Upper lobe of left lung (tissue), 6 donors: ENCODE measurements around the gene PSME3. TPM values are rescaled to one million over a fixed set of nuclear protein-coding genes. Genes with fewer than 3 reads are reported as not detected.

Source experiments
- ATAC-seq, 2 donors: fragments of 200-7000 bp; cut with Tn5 transposase; one replicate each; pipeline ENCODE4 v1.9.1; 2022; ENCODE audit warnings: mild to moderate bottlenecking in 2 of 2, moderate library complexity in 2 of 2; ENCODE audit not compliant: low FRiP score in 2 of 2
- DNase-seq, 2 donors: peaks; one replicate each; pipeline ENCODE4 v3.0.0-alpha.2; 2019 to 2020
- H3K27ac ChIP-seq, 4 donors: fragments of 200-600 bp; sonication (generic); one replicate each; pipeline ENCODE4 v1.5.1; 2016 to 2019
- H3K27me3 ChIP-seq, 4 donors: fragments of 200-600 bp; sonication (generic); one replicate each; pipeline ENCODE4 v1.5.1; 2017 to 2019
- H3K36me3 ChIP-seq, 4 donors: fragments of 200-600 bp; sonication (generic); one replicate each; pipeline ENCODE4 v1.5.1; 2016 to 2019
- H3K4me1 ChIP-seq, 4 donors: fragments of 200-600 bp; sonication (generic); one replicate each; pipeline ENCODE4 v1.5.1; 2018 to 2019
- H3K4me3 ChIP-seq, 4 donors: fragments of 200-600 bp; sonication (generic); one replicate each; pipeline ENCODE4 v1.5.1; 2017 to 2019; ENCODE audit warnings: mild to moderate bottlenecking in 2 of 4, moderate library complexity in 1 of 4
- H3K9me3 ChIP-seq, 4 donors: fragments of 200-600 bp; sonication (generic); one replicate each; pipeline ENCODE4 v1.5.1; 2018 to 2019
- CTCF ChIP-seq, 6 experiments: fragments of 450-650 bp in 4 of 6; fragments of 200-600 bp in 2 of 6; sonication (generic) in 2 of 6; IDR thresholded peaks; one replicate each; pipeline ENCODE4 v1.5.1; 2016 to 2019; ENCODE audit warnings: antibody characterized with exemption in 6 of 6
- EP300 ChIP-seq, 4 donors: sonication (generic); formaldehyde crosslinking; IDR thresholded peaks; one replicate each; pipeline ENCODE4 v1.5.1; 2017; ENCODE audit warnings: antibody characterized with exemption in 4 of 4, control low read depth in 2 of 4
- POLR2A ChIP-seq, 4 donors: fragments of 450-650 bp; IDR thresholded peaks; one replicate each; pipeline ENCODE4 v1.5.1; 2016 to 2017; ENCODE audit warnings: antibody characterized with exemption in 4 of 4, mild to moderate bottlenecking in 2 of 4
- POLR2AphosphoS5 ChIP-seq, 2 donors: sonication (generic); formaldehyde crosslinking; IDR thresholded peaks; one replicate each; pipeline ENCODE4 v1.5.1; 2017; ENCODE audit warnings: antibody characterized with exemption in 2 of 2
- WGBS, 2 donors: methylation state at CpG; one replicate each; pipeline ENCODE4 v1.1.5; 2017 to 2018; 5-methylcytosine and 5-hydroxymethylcytosine counted together
- total RNA-seq, 6 donors: library from RNA; depleted of rRNA in 4 of 6; stranded (reverse); fragments of >200 nt in 4 of 6; gene quantifications; one replicate each; pipeline versions ENCODE4 v1.1.0 to v1.2.1, GENCODE V29; 2016 to 2021
- donor health status: DM: no; HTN: no; CAD: no; lungs with moderate emphysema.
- donor health status: DM: no; HTN: yes; CAD: no; lungs with severe emphysema.

Gene PSME3
- total RNA-seq, 6 donors from 2014 or later = 67.5 to 102 (median 75.8) TPM

GRCh38 chr17:42844271-42844670 is 11.1 kb downstream of the PSME3 start, which contains the start of gene AOC2:
Gene AOC2, plus strand, starts transcription at chr17:42844580. Its CDS starts 47 bp downstream, at chr17:42844627.
- H3K4me1 ChIP-seq = peaks cover 34 to 46% (median 35%) of the 10 kb centered on the region in 4 donors
- no peak for ATAC-seq
- peaks cover 19 to 68% (median 56%) of the 10 kb centered on the region in 4 donors for H3K36me3 ChIP-seq
- no peak for DNase-seq
- H3K4me3 ChIP-seq = no peak within 1 kb of the TSS
- H3K27ac ChIP-seq = peak within 1 kb of the TSS; percentile 57 to 77 (median 74)
- 52 to 58% methylated on average over 4 of the region's 4 CpGs for WGBS, 2 donors
- H3K9me3 ChIP-seq = no peaks in the 10 kb centered on the region
- H3K27me3 ChIP-seq = no peaks in the 10 kb centered on the region
- TF ChIP-seq EP300 (IDR thresholded peaks at IDR 0.05) (no peak), POLR2A (IDR thresholded peaks at IDR 0.05) (no peak), CTCF (IDR thresholded peaks at IDR 0.05) (no peak), POLR2AphosphoS5 (IDR thresholded peaks at IDR 0.05) (no peak)

GRCh38 chr17:42844761-42845555 is 11.8 kb downstream of the PSME3 start:
- H3K4me1 ChIP-seq = peaks cover 37 to 51% (median 40%) of the 10 kb centered on the region in 4 donors
- H3K9me3 ChIP-seq = no peaks in the 10 kb centered on the region
- no peak overlapping the region for H3K4me3 ChIP-seq
- peak overlapping the region; percentile 57 to 77 (median 74) for H3K27ac ChIP-seq
- 95 to 96% methylated on average over 9 to 18 of the region's 24 CpGs for WGBS, 2 donors
- TF ChIP-seq CTCF (IDR thresholded peaks at IDR 0.05) = no peak
- TF ChIP-seq POLR2A (IDR thresholded peaks at IDR 0.05) = no peak
- TF ChIP-seq POLR2AphosphoS5 (IDR thresholded peaks at IDR 0.05) = no peak
- H3K36me3 ChIP-seq = peaks cover 12 to 61% (median 50%) of the 10 kb centered on the region in 4 donors
- ATAC-seq = peak in 1 of 2 donors; percentile 3
- peak in 1 of 2 donors; percentile 71 for DNase-seq
- H3K27me3 ChIP-seq = no peaks in the 10 kb centered on the region

- H3K27me3 ChIP-seq = no peaks in the 10 kb centered on the region
- ATAC-seq = no peak
- no peaks in the 10 kb centered on the region for H3K9me3 ChIP-seq
- H3K27ac ChIP-seq = peak overlapping the region; percentile 57 to 77 (median 74)
- H3K4me1 ChIP-seq = peaks cover 37 to 55% (median 44%) of the 10 kb centered on the region in 4 donors
- no peak for DNase-seq
- no peak for TF ChIP-seq CTCF (IDR thresholded peaks at IDR 0.05)
- no peak for TF ChIP-seq POLR2A (IDR thresholded peaks at IDR 0.05)
- no peak for TF ChIP-seq EP300 (IDR thresholded peaks at IDR 0.05)
- TF ChIP-seq POLR2AphosphoS5 (IDR thresholded peaks at IDR 0.05) = no peak
- H3K4me3 ChIP-seq = no peak overlapping the region
- WGBS, 2 donors = 95 to 97% methylated on average over 9 to 12 of the region's 12 CpGs
- peaks cover 7 to 55% (median 44%) of the 10 kb centered on the region in 4 donors for H3K36me3 ChIP-seq
Measured at GRCh38 chr17:42845556-42845917, 12.3 kb downstream of the PSME3 start.

- peaks cover 37 to 55% (median 45%) of the 10 kb centered on the region in 4 donors for H3K4me1 ChIP-seq
- WGBS, 2 donors = 55 to 56% methylated on average over 7 of the region's 7 CpGs
- peak overlapping the region; percentile 57 to 77 (median 74) for H3K27ac ChIP-seq
- no peaks in the 10 kb centered on the region for H3K27me3 ChIP-seq
- DNase-seq (no peak), ATAC-seq (peak in 1 of 2 donors; percentile 32)
- TF ChIP-seq POLR2AphosphoS5 (IDR thresholded peaks at IDR 0.05) (no peak), POLR2A (IDR thresholded peaks at IDR 0.05) (no peak), EP300 (IDR thresholded peaks at IDR 0.05) (no peak)
- H3K36me3 ChIP-seq = peaks cover 6 to 51% (median 39%) of the 10 kb centered on the region in 4 donors
- H3K4me3 ChIP-seq = no peak overlapping the region
- H3K9me3 ChIP-seq = no peaks in the 10 kb centered on the region
Measured at GRCh38 chr17:42845918-42846593, 12.9 kb downstream of the PSME3 start.
